H1 (cell line): ENCODE measurements around the gene SORCS3. TPM values are rescaled to one million over a fixed set of nuclear protein-coding genes. Genes with fewer than 3 reads are reported as not detected.

Experiments
- CTCF ChIA-PET: fragments of 300-600 bp; sonication (Branson Sonifier 250); formaldehyde crosslinking; loops from one replicate; lab custom pipeline; 2021; ENCODE audit not compliant: partially characterized antibody; lab: Charles Lee
- POLR2A ChIA-PET: fragments of 300-600 bp; sonication (Branson Sonifier 250); formaldehyde crosslinking; loops from one replicate; lab custom pipeline; 2021; ENCODE audit warnings: inconsistent platforms; ENCODE audit not compliant: partially characterized antibody; lab: Charles Lee
- DNase-seq, 2 experiments: peaks; one replicate each; pipeline versions ENCODE4 v3.0.0 to v3.0.0-alpha.2; 2010 to 2022; ENCODE audit warnings: low spot score in 2 of 2, low read depth in 1 of 2, mixed read lengths in 1 of 2
- FAIRE-seq: peaks from 2 replicates; lab custom pipeline; 2011; peaks lifted over from hg19 to GRCh38; lab: Jason Lieb, UNC
- H2AFZ ChIP-seq: 2 replicates; pipeline ENCODE4 v1.8.1; 2012; ENCODE audit warnings: low read length, inconsistent platforms
- H2AK5ac ChIP-seq: 2 replicates; pipeline ENCODE4 v1.6.1; 2013; ENCODE audit warnings: low read depth, low read length
- H2BK120ac ChIP-seq: replicated peaks from 2 replicates; pipeline ENCODE3; 2013; ENCODE audit warnings: low read depth, low read length, inconsistent platforms
- H2BK12ac ChIP-seq: 2 replicates; pipeline ENCODE4 v1.6.1; 2013; ENCODE audit warnings: low read depth, low read length
- H2BK15ac ChIP-seq: 2 replicates; pipeline ENCODE4 v1.6.1; 2013; ENCODE audit warnings: low read length
- H2BK20ac ChIP-seq: 2 replicates; pipeline ENCODE4 v1.6.1; 2013; ENCODE audit warnings: low read length
- H2BK5ac ChIP-seq: 2 replicates; pipeline ENCODE4 v1.6.1; 2013; ENCODE audit warnings: low read depth, low read length
- H3K14ac ChIP-seq: 2 replicates; pipeline ENCODE4 v1.6.1; 2013; ENCODE audit warnings: inconsistent platforms; ENCODE audit not compliant: insufficient read length
- H3K18ac ChIP-seq: 2 replicates; pipeline ENCODE4 v1.6.1; 2013; ENCODE audit warnings: low read length; ENCODE audit errors: extremely low read depth
- H3K23ac ChIP-seq: 2 replicates; pipeline ENCODE4 v1.6.1; 2013; ENCODE audit warnings: inconsistent platforms; ENCODE audit not compliant: insufficient read length
- H3K23me2 ChIP-seq: 2 replicates; pipeline ENCODE4 v1.6.1; 2013; ENCODE audit warnings: low read depth, low read length
- H3K27ac ChIP-seq: 2 replicates; pipeline ENCODE4 v1.6.1; 2011; ENCODE audit warnings: low read depth, low read length, inconsistent platforms
- H3K27me3 ChIP-seq, 4 experiments: replicated peaks in 1 of 4; 1 replicate in 1 of 4; 2 replicates in 3 of 4; pipeline versions ENCODE4 v1.6.1 to v1.8.1; 2011 to 2013; ENCODE audit warnings: low read length in 3 of 4, mild to moderate bottlenecking in 3 of 4, inconsistent platforms in 2 of 4, mixed read lengths in 2 of 4, moderate library complexity in 1 of 4; ENCODE audit not compliant: control insufficient read depth in 3 of 4, insufficient read depth in 3 of 4; ENCODE audit errors: extremely low read depth in 1 of 4
- H3K36me3 ChIP-seq, 4 experiments: 2 replicates each; pipeline versions ENCODE4 v1.6.1 to v1.8.1; 2011 to 2013; ENCODE audit warnings: mild to moderate bottlenecking in 4 of 4, low read length in 3 of 4, moderate library complexity in 2 of 4, control low read depth in 1 of 4, inconsistent platforms in 1 of 4; ENCODE audit not compliant: insufficient read depth in 4 of 4, control insufficient read depth in 2 of 4
- H3K4ac ChIP-seq: replicated peaks from 2 replicates; pipeline ENCODE3; 2013; ENCODE audit warnings: low read length, low read depth, mixed read lengths, inconsistent platforms; ENCODE audit not compliant: insufficient read length
- H3K4me1 ChIP-seq, 4 experiments: replicated peaks in 1 of 4; 1 replicate in 1 of 4; 2 replicates in 3 of 4; pipeline versions ENCODE4 v1.6.1 to v1.8.1; 2011 to 2013; ENCODE audit warnings: low read length in 3 of 4, inconsistent platforms in 2 of 4, mixed read lengths in 1 of 4; ENCODE audit not compliant: insufficient read depth in 4 of 4, control insufficient read depth in 3 of 4
- H3K4me2 ChIP-seq, 2 experiments: 2 replicates each; pipeline versions ENCODE4 v1.6.1 to v1.8.1; 2011 to 2013; ENCODE audit warnings: low read depth in 2 of 2, low read length in 2 of 2, control low read depth in 1 of 2, inconsistent platforms in 1 of 2, mild to moderate bottlenecking in 1 of 2; ENCODE audit not compliant: insufficient read depth in 1 of 2
- H3K4me3 ChIP-seq, 4 experiments: fragments of 200-600, 300-600 bp in 1 of 4; sonication (generic), shearing (Covaris generic), sonication (Bioruptor Twin) in 1 of 4; 2 replicates each; pipeline versions ENCODE4 v1.5.1 to v1.8.1; 2011 to 2016; ENCODE audit warnings: low read length in 4 of 4, low read depth in 3 of 4, control low read depth in 2 of 4, inconsistent platforms in 2 of 4, mild to moderate bottlenecking in 2 of 4, mixed read lengths in 1 of 4, moderate library complexity in 1 of 4; ENCODE audit not compliant: insufficient read depth in 2 of 4; ENCODE audit errors: extremely low read depth in 1 of 4
- H3K56ac ChIP-seq: replicated peaks from 2 replicates; pipeline ENCODE3; 2013; ENCODE audit warnings: low read depth, mild to moderate bottlenecking, mixed read lengths, low read length, inconsistent platforms; ENCODE audit not compliant: insufficient read length
- H3K79me1 ChIP-seq: 2 replicates; pipeline ENCODE4 v1.6.1; 2013; ENCODE audit warnings: low read depth, low read length, control low read depth
- H3K79me2 ChIP-seq, 2 experiments: 2 replicates each; pipeline versions ENCODE4 v1.6.1 to v1.8.1; 2012 to 2013; ENCODE audit warnings: low read length in 2 of 2, mild to moderate bottlenecking in 2 of 2, inconsistent platforms in 1 of 2; ENCODE audit not compliant: insufficient read depth in 2 of 2, control insufficient read depth in 1 of 2
- H3K9ac ChIP-seq, 4 experiments: replicated peaks in 1 of 4; 1 replicate in 1 of 4; 2 replicates in 3 of 4; pipeline versions ENCODE4 v1.6.1 to v1.8.1; 2011 to 2013; ENCODE audit warnings: low read depth in 3 of 4, low read length in 3 of 4, control low read depth in 2 of 4, mild to moderate bottlenecking in 2 of 4, moderate library complexity in 2 of 4, inconsistent platforms in 1 of 4; ENCODE audit errors: extremely low read depth in 1 of 4
- H3K9me3 ChIP-seq, 2 experiments: 2 replicates each; pipeline versions ENCODE4 v1.6.1 to v1.8.1; 2012 to 2013; ENCODE audit warnings: mild to moderate bottlenecking in 2 of 2, moderate library complexity in 2 of 2, control low read depth in 1 of 2, inconsistent platforms in 1 of 2, low read depth in 1 of 2, low read length in 1 of 2, mixed read lengths in 1 of 2; ENCODE audit not compliant: insufficient read depth in 2 of 2
- H4K20me1 ChIP-seq, 2 experiments: replicated peaks in 1 of 2; 2 replicates each; pipeline versions ENCODE3 to v1.8.1; 2011 to 2013; ENCODE audit warnings: inconsistent platforms in 2 of 2, low read length in 2 of 2, mild to moderate bottlenecking in 1 of 2; ENCODE audit not compliant: insufficient read depth in 2 of 2, control insufficient read depth in 1 of 2
- H4K5ac ChIP-seq: 2 replicates; pipeline ENCODE4 v1.6.1; 2013; ENCODE audit warnings: low read length, low read depth, mixed read lengths, inconsistent platforms; ENCODE audit not compliant: insufficient read length
- H4K8ac ChIP-seq: 2 replicates; pipeline ENCODE4 v1.8.0; 2013; ENCODE audit warnings: mild to moderate bottlenecking, moderate library complexity, low read length, inconsistent platforms; ENCODE audit not compliant: insufficient read depth; ENCODE audit errors: extremely low read depth
- H4K91ac ChIP-seq: replicated peaks from 2 replicates; pipeline ENCODE3; 2013; ENCODE audit warnings: low read length, mixed read lengths, inconsistent platforms; ENCODE audit not compliant: insufficient read length
- BRCA1 ChIP-seq: IDR thresholded peaks from 2 replicates; pipeline ENCODE4 v1.6.1; 2012; ENCODE audit warnings: low read depth, low read length, improper control_type of control experiment
- CHD1 ChIP-seq: IDR thresholded peaks from 2 replicates; pipeline ENCODE4 v1.6.1; 2012; ENCODE audit warnings: low read depth, low read length, improper control_type of control experiment
- KDM4A ChIP-seq: IDR thresholded peaks from one replicate; pipeline ENCODE4 v1.7.1; 2012; ENCODE audit warnings: low read depth, mild to moderate bottlenecking, moderate library complexity, low read length, inconsistent platforms; ENCODE audit not compliant: severe bottlenecking
- MAX ChIP-seq: IDR thresholded peaks from 2 replicates; pipeline ENCODE4 v1.6.1; 2012; ENCODE audit warnings: inconsistent platforms
- PHF8 ChIP-seq: fragments of 200-600 bp; sonication (generic); conservative IDR thresholded peaks from 2 replicates; pipeline ENCODE4 v1.7.1; 2012; ENCODE audit warnings: low read depth, mild to moderate bottlenecking, inconsistent platforms, low read length, moderate library complexity
- POLR2AphosphoS5 ChIP-seq: IDR thresholded peaks from 2 replicates; pipeline ENCODE4 v1.6.1; 2011; ENCODE audit warnings: low read depth, low read length
- TEAD4 ChIP-seq: IDR thresholded peaks from 2 replicates; pipeline ENCODE4 v1.6.1; 2012; ENCODE audit warnings: low read depth, low read length, inconsistent platforms, mixed read lengths
- ZNF274 ChIP-seq: IDR thresholded peaks from 2 replicates; pipeline ENCODE4 v1.7.0; 2012; ENCODE audit warnings: low read length, borderline replicate concordance; ENCODE audit errors: extremely low read depth
- WGBS, 2 experiments: shearing (Covaris generic) in 1 of 2; methylation state at CpG; one replicate each; pipeline versions ENCODE4 v1.1.6 to v1.1.7; 2013 to 2015; ENCODE audit warnings: low lambda C conversion rate in 2 of 2, mixed read lengths in 2 of 2, inconsistent platforms in 1 of 2, low coverage in 1 of 2, missing lambda C conversion rate in 1 of 2; ENCODE audit not compliant: insufficient replicate concordance in 2 of 2, insufficient coverage in 1 of 2, insufficient read length in 1 of 2; ENCODE audit errors: extremely low coverage in 1 of 2, missing lambda C conversion rate in 1 of 2; 5-methylcytosine and 5-hydroxymethylcytosine counted together
- polyA plus RNA-seq, 7 experiments: library from polyadenylated mRNA; depleted of rRNA in 3 of 7; stranded (reverse) in 5 of 7; unstranded in 2 of 7; fragments of >200 nt in 5 of 7; fragments of 200-250 nt in 2 of 7; gene quantifications; 1 replicate in 5 of 7; 2 replicates in 1 of 7; 4 replicates in 1 of 7; pipeline versions ENCODE4 v1.2.1 to v1.2.3, GENCODE V29; 2011 to 2013; ENCODE audit warnings: missing spikeins in 2 of 7, mixed read lengths in 2 of 7
- total RNA-seq: library from RNA; stranded (reverse); fragmentation: NEBNext Ultra II Directional; extraction: Animal tissue kit (Norgen Biotek cat#: 25700); gene quantifications from 2 replicates; pipeline ENCODE4 v1.2.1, GENCODE V29; 2021

Gene SORCS3
- total and polyA plus RNA-seq, 2 of the 8 experiments (the other 6 are each of a cell fraction or from before 2014, with no cell fraction given): 0.26 to 0.88 TPM

- H2BK12ac ChIP-seq: no peak overlapping the region
- H3K4ac ChIP-seq: no peak overlapping the region
- no peak overlapping the region for H2AK5ac ChIP-seq
- no peak overlapping the region for H3K4me2 ChIP-seq
- H3K9me3 ChIP-seq: no peaks in the 10 kb centered on the region
- H3K9ac ChIP-seq: no peak overlapping the region
- no peak overlapping the region for H2BK20ac ChIP-seq
- CTCF ChIA-PET: no interaction called here
- no peak overlapping the region for H4K91ac ChIP-seq
- H4K5ac ChIP-seq: no peak overlapping the region
- no peak for DNase-seq
- POLR2A ChIA-PET: no interaction called here
- no peak overlapping the region for H3K56ac ChIP-seq
- no peaks in the 10 kb centered on the region for H3K27me3 ChIP-seq
- H2BK5ac ChIP-seq: no peak overlapping the region
- no peak overlapping the region for H3K14ac ChIP-seq
- no peak overlapping the region for H3K4me3 ChIP-seq
- H3K79me1 ChIP-seq: no peaks in the 10 kb centered on the region
- H4K20me1 ChIP-seq: no peaks in the 10 kb centered on the region
- 94% methylated on average over 1 of the region's 1 CpG; no CpG with 5 or more reads in 1 of the 2 experiments for WGBS, 2 experiments
- FAIRE-seq: no peak
- H3K79me2 ChIP-seq: no peaks in the 10 kb centered on the region
- H2BK15ac ChIP-seq: no peak overlapping the region
- H3K4me1 ChIP-seq: peaks cover 0 to 4% (median 3%) of the 10 kb centered on the region in 4 experiments; a peak in 3 of 7 replicates
- H3K23ac ChIP-seq: no peak overlapping the region
- no peaks in the 10 kb centered on the region for H3K23me2 ChIP-seq
- no peak overlapping the region for H4K8ac ChIP-seq
- no peak overlapping the region for H3K18ac ChIP-seq
- H3K27ac ChIP-seq: no peak overlapping the region
- H2BK120ac ChIP-seq: no peak overlapping the region
- no peaks in the 10 kb centered on the region for H3K36me3 ChIP-seq
- no peak for TF ChIP-seq PHF8
- TF ChIP-seq ZNF274: no peak
- TF ChIP-seq POLR2AphosphoS5: no peak
- no peak for TF ChIP-seq MAX
- TF ChIP-seq KDM4A: no peak
- TF ChIP-seq TEAD4: no peak
- no peak for TF ChIP-seq BRCA1
- no peak for TF ChIP-seq CHD1
- no peak overlapping the region for H2AFZ ChIP-seq
Observed at GRCh38 chr10:105258674-105259065, 617.6 kb downstream of the SORCS3 start.
